HG03571 (cell line): ENCODE measurements around the gene ATP10B.

Experiments used
- ATAC-seq: cut with Tn5 transposase; IDR thresholded peaks from one replicate; pipeline ENCODE4 v1.9.1; 2021; ENCODE audit not compliant: unreplicated experiment

Gene ATP10B

GRCh38 chr5:160697281-160697680, 154.7 kb downstream of the ATP10B start:
- no peak for ATAC-seq

GRCh38 chr5:160694896-160695295, 157.1 kb downstream of the ATP10B start:
- ATAC-seq = no peak

GRCh38 chr5:160693831-160694465, 158.1 kb downstream of the ATP10B start:
- ATAC-seq = no peak

GRCh38 chr5:160692271-160692670, 159.7 kb downstream of the ATP10B start:
- ATAC-seq = no peak

- no peak for ATAC-seq
Measured at GRCh38 chr5:160685695-160686094, 166.3 kb downstream of the ATP10B start.

GRCh38 chr5:160685219-160685618, 166.8 kb downstream of the ATP10B start:
- ATAC-seq = no peak

GRCh38 chr5:160679567-160680309, 172.3 kb downstream of the ATP10B start:
- ATAC-seq = no peak

GRCh38 chr5:160675988-160676387, 176.0 kb downstream of the ATP10B start:
- ATAC-seq = no peak

GRCh38 chr5:160674901-160675300, 177.1 kb downstream of the ATP10B start:
- ATAC-seq = no peak

- ATAC-seq = no peak
Measured at GRCh38 chr5:160672521-160672920, 179.5 kb downstream of the ATP10B start.

- no peak for ATAC-seq
Measured at GRCh38 chr5:160668356-160668755, 183.7 kb downstream of the ATP10B start.

GRCh38 chr5:160667160-160667559, 184.9 kb downstream of the ATP10B start:
- no peak for ATAC-seq

GRCh38 chr5:160665460-160665859, 186.6 kb downstream of the ATP10B start:
- ATAC-seq = no peak

GRCh38 chr5:160660132-160660531, 191.9 kb downstream of the ATP10B start:
- no peak for ATAC-seq

- ATAC-seq = no peak
Measured at GRCh38 chr5:160657622-160658458, 194.2 kb downstream of the ATP10B start.

- ATAC-seq = no peak
Measured at GRCh38 chr5:160657068-160657507, 194.9 kb downstream of the ATP10B start.

- ATAC-seq = no peak
Measured at GRCh38 chr5:160655717-160656116, 196.3 kb downstream of the ATP10B start.

- no peak for ATAC-seq
Measured at GRCh38 chr5:160651692-160652645, 200.0 kb downstream of the ATP10B start.

- no peak for ATAC-seq
Measured at GRCh38 chr5:160649304-160649703, 202.7 kb downstream of the ATP10B start.

GRCh38 chr5:160646033-160646432, 206.0 kb downstream of the ATP10B start:
- no peak for ATAC-seq
